Measurements from ENCODE around the gene SHQ1.
"Not testable (repeated sequence)": the region's sequence is repeated elsewhere in the genome, so short reads cannot be mapped to it uniquely, and the experiment has no call there.

Gene SHQ1

DNA sequence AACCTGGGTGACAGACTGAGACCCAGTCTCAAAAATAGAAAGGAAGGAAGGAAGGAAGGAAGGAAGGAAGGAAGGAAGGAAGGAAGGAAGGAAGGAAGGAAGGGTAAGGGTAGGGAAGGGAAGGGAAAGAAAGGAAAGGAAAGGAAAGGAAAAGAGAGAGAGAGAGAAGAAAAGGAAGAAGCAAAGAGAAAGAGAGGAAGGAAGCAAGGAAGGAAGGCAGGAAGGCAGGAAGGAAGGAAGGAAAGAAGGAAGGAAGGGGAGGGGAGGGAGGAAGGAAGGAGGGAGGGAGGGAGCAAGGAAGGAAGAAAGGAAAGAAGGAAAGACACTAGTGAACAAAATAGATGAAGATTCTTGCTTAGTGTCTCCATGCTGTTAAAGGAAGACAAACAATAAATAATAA is 129.1 kb downstream of the SHQ1 start:
- DNase-seq (ENCODE audit: low read depth) = no peak
- H3K4me3 ChIP-seq (ENCODE audit: low read depth, low read length) = no peak overlapping the region
- TF ChIP-seq, protein P1, sequence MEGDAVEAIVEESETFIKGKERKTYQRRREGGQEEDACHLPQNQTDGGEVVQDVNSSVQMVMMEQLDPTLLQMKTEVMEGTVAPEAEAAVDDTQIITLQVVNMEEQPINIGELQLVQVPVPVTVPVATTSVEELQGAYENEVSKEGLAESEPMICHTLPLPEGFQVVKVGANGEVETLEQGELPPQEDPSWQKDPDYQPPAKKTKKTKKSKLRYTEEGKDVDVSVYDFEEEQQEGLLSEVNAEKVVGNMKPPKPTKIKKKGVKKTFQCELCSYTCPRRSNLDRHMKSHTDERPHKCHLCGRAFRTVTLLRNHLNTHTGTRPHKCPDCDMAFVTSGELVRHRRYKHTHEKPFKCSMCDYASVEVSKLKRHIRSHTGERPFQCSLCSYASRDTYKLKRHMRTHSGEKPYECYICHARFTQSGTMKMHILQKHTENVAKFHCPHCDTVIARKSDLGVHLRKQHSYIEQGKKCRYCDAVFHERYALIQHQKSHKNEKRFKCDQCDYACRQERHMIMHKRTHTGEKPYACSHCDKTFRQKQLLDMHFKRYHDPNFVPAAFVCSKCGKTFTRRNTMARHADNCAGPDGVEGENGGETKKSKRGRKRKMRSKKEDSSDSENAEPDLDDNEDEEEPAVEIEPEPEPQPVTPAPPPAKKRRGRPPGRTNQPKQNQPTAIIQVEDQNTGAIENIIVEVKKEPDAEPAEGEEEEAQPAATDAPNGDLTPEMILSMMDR (conservative IDR thresholded peaks at IDR 0.05; ENCODE audit: low read depth, low read length) = no peak

DNA sequence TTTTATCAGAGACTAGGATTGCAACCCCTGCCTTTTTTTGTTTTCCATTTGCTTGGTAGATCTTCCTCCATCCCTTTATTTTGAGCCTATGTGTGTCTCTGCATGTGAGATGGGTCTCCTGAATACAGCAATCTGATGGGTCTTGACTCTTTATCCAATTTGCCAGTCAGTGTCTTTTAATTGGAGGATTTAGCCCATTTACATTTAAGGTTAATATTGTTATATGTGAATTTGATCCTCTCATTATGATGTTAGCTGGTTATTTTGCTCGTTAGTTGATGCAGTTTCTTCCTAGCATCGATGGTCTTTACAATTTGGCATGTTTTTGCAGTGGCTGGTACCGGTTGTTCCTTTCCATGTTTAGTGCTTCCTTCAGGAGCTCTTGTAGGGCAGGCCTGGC is 134.1 kb downstream of the SHQ1 start:
- DNase-seq (ENCODE audit: low read depth); H3K4me3 ChIP-seq (ENCODE audit: low read depth, low read length): not testable (repeated sequence)

DNA sequence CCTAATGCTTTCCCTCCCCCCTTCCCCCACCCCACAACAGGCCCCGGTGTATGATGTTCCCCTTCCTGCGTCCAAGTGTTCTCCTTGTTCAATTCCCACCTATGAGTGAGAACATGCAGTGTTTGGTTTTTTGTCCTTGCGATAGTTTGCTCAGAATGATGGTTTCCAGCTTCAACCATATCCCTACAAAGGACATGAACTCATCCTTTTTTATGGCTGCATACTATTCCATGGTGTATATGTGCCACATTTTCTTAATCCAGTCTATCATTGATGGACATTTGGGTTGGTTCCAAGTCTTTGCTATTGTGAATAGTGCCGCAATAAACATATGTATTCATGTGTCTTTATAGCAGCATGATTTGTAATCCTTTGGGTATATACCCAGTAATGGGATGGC is 137.8 kb downstream of the SHQ1 start:
- DNase-seq (ENCODE audit: low read depth); H3K4me3 ChIP-seq (ENCODE audit: low read depth, low read length): not testable (repeated sequence)

DNA sequence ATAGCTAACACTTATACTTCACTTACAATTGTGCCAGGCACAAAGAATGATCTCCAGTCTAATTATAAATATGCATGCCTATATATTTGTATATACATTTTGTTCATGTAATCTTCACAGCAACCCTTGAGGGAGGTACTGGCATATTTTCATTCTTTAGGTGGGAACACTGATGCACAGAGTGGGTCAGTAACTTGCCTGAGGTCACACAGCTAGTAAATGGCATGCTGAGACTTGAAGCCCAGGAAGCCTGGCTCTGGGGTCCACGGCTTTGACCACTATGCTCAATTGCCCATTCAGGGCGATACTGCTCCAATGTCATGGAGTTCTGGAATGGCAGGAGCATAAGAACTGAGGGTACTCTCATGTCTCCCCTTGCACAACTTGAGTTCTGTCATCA is 139.8 kb downstream of the SHQ1 start:
- H3K4me3 ChIP-seq (ENCODE audit: low read depth, low read length) = no peak overlapping the region
- TF ChIP-seq, protein P1 (conservative IDR thresholded peaks at IDR 0.05; ENCODE audit: low read depth, low read length) = no peak
- DNase-seq (ENCODE audit: low read depth) = no peak

DNA sequence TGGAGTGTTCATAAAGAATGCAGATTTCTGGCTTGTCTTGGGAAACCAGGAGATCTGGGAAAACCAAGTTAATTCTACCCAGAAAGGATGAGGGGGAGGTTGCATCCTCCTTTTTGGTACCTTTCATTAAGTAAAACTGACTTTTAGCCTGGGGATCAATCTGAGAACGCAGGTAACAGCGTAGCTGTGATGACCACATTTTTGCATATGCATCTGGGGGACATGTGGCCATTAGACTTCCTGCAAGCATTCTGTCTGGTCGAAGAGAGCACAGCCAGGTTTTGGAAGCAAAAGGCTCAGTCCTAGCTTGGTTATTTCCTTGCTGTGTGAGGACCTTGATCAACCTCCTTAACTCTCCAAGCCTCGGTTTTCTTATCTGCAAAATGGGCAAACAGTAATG is 145.2 kb downstream of the SHQ1 start:
- no peak overlapping the region for H3K4me3 ChIP-seq (ENCODE audit: low read depth, low read length)
- TF ChIP-seq, protein P1 (conservative IDR thresholded peaks at IDR 0.05; ENCODE audit: low read depth, low read length) = no peak
- DNase-seq (ENCODE audit: low read depth) = no peak

DNA sequence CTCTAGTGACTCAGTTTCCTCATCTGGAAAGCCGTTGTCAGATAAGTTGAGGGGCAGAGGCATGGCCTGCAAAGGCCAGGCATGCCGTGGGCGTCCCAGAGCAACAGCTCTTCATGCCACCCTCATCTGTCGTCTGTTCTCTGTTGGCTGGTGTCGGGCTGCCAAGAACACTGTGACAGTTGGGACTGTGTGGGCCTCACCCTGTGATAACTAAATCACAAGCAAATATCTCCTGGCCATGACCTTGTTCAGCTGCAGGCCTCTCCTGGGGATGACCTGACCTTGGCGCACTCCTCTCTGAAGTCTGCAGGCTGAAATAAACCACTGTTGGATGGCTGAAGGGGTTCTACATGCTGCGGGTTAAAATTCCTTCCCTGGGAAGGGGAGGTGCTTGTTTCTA is 145.9 kb downstream of the SHQ1 start:
- TF ChIP-seq, protein P1 (conservative IDR thresholded peaks at IDR 0.05; ENCODE audit: low read depth, low read length) = no peak
- no peak overlapping the region for H3K4me3 ChIP-seq (ENCODE audit: low read depth, low read length)
- DNase-seq (ENCODE audit: low read depth) = no peak

DNA sequence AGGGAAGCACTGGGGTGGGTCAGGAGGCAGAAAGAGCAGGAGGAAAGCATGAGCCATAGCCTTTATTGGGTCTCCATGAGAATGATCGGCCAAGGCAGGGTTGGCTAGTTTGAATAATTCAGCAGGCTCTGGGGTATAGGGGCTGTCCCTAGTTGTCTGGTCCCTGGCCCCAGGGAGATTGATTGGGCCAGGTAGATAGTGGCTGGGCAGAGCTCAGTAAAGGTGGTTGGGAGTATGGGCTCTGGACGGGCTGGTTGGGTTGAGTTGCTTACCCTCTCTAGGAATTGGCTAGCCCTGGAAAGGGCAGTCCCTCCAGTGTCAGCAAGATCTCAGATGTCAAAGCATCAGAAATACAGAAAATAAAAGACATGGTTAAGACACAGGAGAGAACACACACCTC is 148.1 kb downstream of the SHQ1 start:
- DNase-seq (ENCODE audit: low read depth) = no peak
- H3K4me3 ChIP-seq (ENCODE audit: low read depth, low read length) = no peak overlapping the region
- TF ChIP-seq, protein P1 (conservative IDR thresholded peaks at IDR 0.05; ENCODE audit: low read depth, low read length) = no peak

DNA sequence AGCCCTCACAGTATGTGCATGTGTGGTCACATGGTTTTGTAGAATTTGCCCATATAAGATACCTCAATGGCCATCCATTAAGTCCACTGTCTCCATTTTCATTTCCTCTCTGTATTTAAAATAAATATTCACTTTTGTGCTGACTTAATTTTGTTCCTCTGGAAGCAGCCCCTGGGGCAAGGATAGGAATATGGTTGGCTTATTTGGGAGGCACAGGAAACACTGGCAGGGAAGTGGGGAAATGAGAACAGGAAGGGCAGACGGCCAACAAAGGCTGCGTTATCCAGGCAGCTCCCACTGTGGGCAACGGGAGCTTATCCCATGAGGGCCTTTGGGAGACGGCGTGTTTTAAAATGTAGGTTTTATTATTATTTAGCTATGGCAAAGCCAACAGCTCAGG is 148.6 kb downstream of the SHQ1 start:
- H3K4me3 ChIP-seq (ENCODE audit: low read depth, low read length) = no peak overlapping the region
- TF ChIP-seq, protein P1 (conservative IDR thresholded peaks at IDR 0.05; ENCODE audit: low read depth, low read length) = no peak
- DNase-seq (ENCODE audit: low read depth) = no peak

All from choroid plexus epithelial cell (primary cell).